A549 (cell line): ENCODE results near the gene ANKRD33.

Experiments
- ATOH8 ChIP-seq: fragments of 250-450 bp; sonication (Bioruptor Pico); IDR thresholded peaks from 2 replicates; pipeline ENCODE4 v1.5.0; 2020; ENCODE audit warnings: low read depth, mild to moderate bottlenecking, moderate library complexity
- CEBPB ChIP-seq, 2 experiments: fragments of >200 bp in 1 of 2; sonication (Bioruptor Twin) in 1 of 2; formaldehyde crosslinking in 1 of 2; IDR thresholded peaks; 2 replicates each; pipeline ENCODE4 v1.6.1; 2012 to 2016
- CTCF ChIP-seq: fragments of >200 bp; sonication (Bioruptor Twin); formaldehyde crosslinking; IDR thresholded peaks from 3 replicates; pipeline ENCODE4 v1.5.1; 2016
- EP300 ChIP-seq, 2 experiments: fragments of >200 bp; sonication (Bioruptor Twin); formaldehyde crosslinking; IDR thresholded peaks; 2 replicates in 1 of 2; 3 replicates in 1 of 2; pipeline ENCODE4 v1.6.1; 2016 to 2017
- HDAC2 ChIP-seq: fragments of 200-600 bp; sonication (generic); IDR thresholded peaks from 2 replicates; pipeline ENCODE4 v1.6.1; 2016
- HOXB13 ChIP-seq: fragments of 250-450 bp; sonication (Bioruptor Pico); IDR thresholded peaks from 2 replicates; pipeline ENCODE4 v1.5.0; 2020; ENCODE audit warnings: low read depth, mild to moderate bottlenecking, moderate library complexity
- MAFK ChIP-seq: fragments of 450-650 bp; IDR thresholded peaks from 2 replicates; pipeline ENCODE4 v1.6.1; 2014; ENCODE audit not compliant: partially characterized antibody
- ZFP36 ChIP-seq: fragments of 450-650 bp; IDR thresholded peaks from 2 replicates; pipeline ENCODE4 v1.6.1; 2014; ENCODE audit warnings: borderline replicate concordance; ENCODE audit not compliant: partially characterized antibody

- TF ChIP-seq CTCF (no peak), HOXB13 (CRISPR knock-in tag) (no peak), HDAC2 (no peak), CEBPB (IDR thresholded peaks at IDR 0.05) (no peak), MAFK (no peak), EP300 (IDR thresholded peaks at IDR 0.05) (no peak), ZFP36 (no peak), ATOH8 (CRISPR knock-in tag) (no peak)
Observed at GRCh38 chr12:51852404-51853137, 35.3 kb upstream of the ANKRD33 start.
